NCI-H345 treated with DMSO at 0.1 percent for 48 hours (cell line): ENCODE results near the gene SLTM.
"Not testable (repeated sequence)": the region's sequence is repeated elsewhere in the genome, so short reads cannot be mapped to it uniquely, and the experiment has no call there.

Experiments used
- DNase-seq: peaks from one replicate; lab custom pipeline; 2025; ENCODE audit not compliant: unreplicated experiment; lab: John Stamatoyannopoulos, UW

The SLTM gene

DNA sequence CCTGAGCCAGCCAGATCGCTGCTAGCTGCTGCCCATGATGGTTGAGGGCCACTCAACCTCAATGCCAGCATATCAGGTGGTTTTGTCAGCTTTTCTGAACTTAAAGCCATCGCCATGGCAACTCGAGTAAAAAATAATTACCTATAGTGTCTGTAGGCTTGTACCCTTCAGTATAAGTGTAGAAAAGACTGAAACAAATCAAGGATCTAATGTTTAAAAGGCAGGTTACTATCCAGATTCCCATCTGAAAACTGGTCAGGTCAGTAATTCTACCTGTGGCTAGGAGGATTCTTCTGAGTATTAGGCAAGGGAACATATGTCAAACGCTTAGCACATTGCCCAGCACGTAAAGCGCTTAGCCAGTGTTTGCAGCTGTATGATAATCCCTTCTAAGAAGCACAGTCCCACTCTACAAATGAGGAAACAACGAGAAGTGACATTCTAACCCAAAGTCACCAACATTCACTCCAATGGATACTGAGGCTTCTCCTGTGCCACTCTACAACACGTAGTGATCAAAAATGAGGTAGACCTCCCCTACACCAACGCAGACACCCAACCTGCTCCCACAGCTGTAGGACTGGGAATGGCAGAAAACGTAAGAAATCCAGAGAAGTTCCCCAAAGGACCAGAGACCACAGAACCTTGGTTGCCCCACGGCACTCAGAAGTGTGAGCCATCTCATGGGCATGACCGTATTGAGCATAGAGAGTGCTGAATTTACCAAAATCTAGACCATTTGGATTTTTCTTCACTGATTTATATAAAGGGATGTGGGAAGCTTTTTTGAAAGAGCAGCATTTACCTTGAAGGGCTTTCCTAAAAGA, 55.3 kb downstream of the SLTM start:
- DNase-seq: no peak

DNA sequence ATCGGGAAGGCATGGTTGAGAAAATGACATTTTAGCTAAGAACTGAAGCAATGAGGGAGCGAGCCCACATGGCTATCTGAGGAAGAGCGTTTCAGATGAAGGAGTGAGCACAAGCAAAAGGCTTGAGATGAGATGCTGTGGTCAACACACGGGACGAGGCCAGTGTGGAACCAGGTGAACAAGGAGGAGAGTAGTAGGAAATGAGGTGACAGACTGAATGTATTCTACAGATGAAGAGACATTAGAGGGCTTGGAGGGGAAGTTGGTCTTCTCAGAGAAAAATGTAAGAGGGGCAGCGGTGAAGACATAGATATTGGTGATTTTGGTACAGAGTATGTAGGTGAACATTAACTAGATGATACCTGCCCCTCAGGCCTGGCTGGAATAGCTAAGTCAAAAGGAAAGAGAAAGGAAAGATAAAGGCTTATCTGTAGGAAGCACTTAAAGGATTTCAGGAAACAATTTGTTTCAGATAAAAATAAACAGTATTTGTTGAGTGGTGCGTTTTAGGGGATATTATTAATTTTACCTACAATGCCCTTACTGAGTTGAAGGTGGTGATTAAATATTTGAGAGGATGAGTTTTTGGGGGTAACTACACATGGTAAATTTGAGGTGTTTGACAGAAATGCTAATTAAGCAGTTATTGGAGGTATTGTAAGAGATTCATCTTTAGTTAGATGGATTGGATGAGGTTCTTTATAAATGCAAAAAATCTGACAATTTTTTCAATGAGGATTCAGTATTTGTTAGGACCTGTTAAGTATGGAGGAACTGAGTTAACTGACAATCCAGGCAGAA, 57.0 kb downstream of the SLTM start:
- DNase-seq: no peak

DNA sequence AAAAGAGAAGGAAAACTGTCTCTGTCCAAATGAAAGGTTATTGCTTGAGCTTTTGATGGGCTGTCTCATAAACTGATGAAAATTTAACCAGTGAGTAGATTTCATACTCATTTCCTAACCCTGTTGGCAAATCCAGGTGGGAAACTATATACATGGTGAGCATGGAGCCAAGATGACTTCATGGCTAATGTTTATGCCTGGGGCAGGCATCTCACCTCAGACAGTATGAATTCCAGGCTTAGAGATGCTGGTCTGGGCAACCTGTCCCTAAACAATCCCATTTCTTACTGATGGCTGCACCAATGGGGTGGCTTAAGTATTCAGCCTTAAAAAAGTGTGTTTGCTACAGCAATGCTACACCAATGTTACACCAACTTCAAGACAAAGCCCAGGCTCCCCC, 58.1 kb downstream of the SLTM start:
- no peak for DNase-seq

DNA sequence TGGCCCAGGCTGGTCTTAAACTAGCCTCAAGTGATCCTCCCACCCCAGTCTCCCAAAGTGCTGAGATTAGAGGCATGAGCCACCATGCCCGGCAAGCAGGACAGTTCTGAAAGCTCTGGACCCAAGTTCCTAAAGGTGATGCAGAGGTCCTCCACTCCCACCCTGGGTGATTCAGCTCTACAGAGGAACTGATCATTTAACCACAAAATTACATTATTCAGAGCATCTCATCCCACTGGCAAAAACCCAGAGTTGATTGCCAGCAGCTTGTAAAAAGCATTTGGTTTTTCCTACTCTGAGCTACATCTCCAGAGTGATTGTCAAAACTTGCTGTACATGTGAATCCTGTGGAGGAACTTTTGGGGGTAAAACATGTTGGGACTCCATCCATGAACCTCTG, 60.2 kb downstream of the SLTM start:
- no peak for DNase-seq

DNA sequence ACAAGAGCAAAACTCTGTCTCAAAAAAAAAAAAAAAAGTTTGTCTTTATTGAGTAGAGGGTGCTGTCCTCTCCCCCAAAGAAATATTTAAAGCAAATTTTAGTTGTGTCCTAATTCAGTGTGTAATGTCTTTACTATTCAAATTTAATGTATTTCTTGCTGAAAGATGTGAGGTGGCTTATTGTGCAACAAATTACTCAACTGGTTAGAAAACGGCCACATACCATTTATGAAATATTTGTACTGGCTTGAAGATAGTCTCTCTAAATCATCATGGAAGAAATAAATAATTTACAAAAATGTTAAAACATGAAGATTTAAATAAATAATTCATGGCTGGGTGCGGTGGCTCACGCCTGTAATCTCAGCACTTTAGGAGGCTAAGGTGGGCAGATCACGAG, 63.0 kb downstream of the SLTM start:
- DNase-seq: no peak

DNA sequence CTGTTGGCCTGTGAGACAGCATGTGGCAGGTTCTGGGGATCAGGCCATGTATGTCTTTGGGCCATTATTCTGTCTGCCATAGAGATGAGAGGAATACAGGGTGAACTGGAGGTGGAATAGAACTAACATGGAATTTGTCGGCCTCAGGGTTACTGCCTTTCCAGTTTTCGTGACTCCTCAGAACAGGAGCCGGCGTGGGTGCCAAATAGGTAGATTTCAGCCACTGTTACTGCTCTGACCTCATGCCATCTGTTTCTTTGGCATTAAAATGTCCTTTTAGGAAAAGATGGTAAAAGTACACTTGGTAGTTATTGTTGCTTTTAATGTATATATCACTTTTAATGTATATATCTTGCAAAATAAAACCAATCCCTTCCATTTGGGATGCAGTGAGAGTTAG, 65.6 kb downstream of the SLTM start:
- DNase-seq: no peak

DNA sequence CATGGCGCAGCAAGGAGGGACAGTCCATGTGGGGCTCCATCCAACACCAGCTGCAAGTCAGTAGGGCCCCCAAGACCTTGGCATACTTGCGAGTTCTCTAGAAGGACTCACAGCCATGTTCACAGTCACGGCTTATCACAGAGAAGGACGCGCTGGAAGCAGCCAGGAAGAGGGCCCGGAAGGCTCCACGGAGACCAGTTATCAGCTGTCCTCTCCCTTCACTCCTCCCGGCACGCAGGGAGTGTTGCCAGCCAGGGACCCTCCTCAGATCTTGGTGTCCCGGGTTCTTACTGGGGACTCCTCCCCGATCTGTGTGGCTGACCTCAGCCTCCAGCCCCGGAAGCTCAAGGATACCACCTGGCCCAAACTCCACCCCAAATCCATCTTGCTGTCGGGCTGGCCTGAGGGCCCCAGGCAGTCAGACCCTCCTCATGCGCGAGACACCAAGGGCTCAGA, 68.0 kb downstream of the SLTM start:
- no peak for DNase-seq

DNA sequence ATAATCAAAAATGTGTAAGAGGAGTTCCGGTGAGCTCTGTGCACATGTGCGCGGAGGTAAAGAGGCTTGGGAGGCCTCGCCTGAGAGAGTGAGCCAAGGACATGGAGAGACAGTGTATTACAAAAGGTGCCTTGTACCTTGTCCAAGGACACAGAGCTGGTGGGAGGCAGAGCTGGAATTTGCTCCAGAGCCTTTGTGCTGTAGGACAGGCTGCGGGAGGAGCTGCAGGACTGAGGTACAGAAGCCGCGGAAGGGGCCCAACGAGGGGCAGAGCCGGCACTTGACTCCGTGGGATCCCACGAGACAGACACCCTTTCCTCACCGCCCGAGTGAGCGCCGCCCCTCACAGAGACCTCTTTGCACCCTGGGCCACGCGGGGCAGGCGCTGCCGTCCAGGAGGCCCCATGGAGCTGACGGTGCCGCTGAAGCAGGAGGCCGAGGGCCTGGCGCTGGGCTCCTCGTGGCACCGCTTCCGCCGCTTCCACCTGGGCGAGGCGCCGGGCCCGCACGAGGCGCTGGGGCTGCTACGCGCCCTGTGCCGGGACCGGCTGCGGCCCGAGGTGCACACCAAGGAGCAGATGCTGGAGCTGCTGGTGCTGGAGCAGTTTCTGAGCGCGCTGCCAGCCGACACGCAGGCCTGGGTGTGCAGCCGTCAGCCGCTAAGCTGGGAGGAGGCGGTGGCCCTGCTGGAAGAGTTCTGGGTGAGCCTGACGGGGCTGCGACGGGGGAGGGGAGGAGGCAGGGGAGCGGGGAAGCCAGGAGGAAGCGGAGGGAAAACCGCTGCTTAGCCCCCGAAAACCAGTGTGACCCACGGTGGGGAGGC, 68.7 kb downstream of the SLTM start:
- no peak for DNase-seq

DNA sequence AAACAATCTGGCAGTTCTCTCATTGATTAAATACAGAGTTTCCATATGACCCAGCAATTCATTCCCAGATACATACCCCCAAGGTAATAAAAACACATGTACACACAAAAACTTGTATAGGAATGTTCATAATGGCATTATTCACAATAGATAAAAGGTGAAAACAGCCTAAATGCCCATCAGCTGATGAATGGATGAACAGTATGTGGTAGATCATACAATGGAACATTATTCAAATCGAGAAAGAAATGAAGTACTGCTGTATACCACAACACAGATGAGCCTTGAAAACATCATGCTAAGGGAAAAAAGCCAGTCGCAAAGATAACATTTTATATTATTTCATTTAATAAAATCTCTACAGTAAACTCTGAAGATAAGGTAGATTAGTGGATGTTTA, 71.2 kb downstream of the SLTM start:
- no peak for DNase-seq

DNA sequence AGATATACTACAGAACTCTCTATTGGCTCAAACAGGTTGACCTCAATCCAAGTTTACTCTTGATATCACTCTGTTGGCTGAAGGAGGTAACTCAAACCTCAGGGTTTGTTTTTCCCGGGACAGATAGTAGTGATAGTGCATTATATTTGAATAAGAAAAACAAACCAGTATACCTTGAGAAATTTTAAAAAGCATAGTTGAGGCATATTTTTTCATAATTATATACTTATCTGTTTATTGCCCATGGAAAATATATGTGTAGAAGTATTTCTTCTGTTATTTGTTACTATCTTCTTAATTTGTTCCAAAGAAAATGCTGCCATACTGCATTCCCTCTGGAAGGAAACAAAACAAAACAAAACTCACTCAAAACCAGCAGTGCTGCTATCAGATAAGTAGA, 76.9 kb downstream of the SLTM start:
- not testable (repeated sequence) for DNase-seq

DNA sequence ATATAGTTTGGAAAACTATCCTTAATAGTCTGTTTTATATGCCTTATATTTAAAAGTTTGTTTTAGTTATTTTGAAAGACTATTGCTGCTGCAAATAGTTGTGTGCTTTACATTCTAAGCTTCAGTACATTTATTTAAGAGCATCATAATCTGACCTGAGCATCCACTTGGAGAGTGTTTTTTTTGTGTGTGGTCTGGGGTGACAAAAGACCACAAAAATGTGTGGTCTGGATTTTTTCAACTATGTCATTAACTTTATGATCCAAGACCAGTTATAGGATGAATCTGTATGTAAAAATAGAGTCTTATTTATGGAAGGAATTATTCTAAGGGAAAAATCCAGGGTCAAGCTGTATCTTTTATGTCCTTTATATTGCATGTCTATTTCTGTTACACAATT, 77.4 kb downstream of the SLTM start:
- no peak for DNase-seq

DNA sequence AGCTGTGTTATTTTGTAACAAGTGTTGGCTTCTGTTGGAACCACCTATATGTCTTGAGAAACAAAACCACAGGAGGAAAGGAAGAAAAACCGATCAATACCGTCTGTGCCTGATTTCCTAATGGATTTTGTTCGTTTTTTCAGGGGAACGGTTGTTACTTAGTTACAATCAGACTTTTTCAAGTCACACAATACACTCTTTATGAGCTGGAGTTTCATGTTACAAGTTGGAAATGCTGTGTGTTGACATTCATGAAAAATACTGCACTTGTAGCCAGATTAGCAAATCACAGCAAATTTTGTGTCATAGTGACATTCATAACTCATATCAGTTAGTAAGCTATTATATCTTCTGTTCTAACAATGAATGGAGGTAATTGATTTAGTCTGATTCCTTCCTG, 78.9 kb downstream of the SLTM start:
- no peak for DNase-seq

DNA sequence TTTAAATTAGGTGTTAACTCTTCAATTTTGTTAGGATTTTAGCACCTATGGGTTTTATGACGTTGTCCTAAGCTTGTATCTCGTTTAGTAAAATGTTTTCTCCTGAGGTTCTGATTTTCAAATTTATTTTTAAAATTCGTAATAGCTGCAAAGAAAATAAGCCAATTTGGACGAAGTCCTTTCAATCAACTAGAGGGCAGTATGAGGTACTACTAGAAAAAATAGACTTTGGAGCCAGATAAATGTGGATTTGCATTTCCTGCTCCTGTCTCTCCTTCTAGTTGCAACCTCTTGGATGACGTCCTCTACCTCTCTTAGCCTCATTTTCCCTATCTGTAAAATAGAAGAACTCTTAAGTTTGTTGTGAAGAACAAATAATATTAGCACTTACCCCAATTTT, 81.1 kb downstream of the SLTM start:
- DNase-seq: no peak

DNA sequence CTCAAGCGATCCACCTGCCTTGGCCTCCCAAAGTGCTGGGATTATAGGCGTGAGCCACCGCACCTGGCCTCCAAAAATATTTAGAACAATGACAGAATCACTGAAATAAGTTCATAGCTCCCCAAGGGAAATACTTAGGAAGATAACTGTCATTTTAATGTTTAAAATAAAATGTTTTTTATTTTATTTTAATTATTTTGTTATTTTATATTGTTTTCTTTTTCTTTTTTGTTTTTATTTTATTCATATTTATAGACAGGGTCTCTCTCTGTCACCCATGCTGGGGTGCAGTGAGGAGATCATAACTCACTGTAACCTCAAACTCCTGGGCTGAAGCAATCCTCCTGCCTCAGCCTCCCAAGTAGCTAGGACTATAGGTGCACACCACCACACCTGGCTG, 82.3 kb downstream of the SLTM start:
- not testable (repeated sequence) for DNase-seq

DNA sequence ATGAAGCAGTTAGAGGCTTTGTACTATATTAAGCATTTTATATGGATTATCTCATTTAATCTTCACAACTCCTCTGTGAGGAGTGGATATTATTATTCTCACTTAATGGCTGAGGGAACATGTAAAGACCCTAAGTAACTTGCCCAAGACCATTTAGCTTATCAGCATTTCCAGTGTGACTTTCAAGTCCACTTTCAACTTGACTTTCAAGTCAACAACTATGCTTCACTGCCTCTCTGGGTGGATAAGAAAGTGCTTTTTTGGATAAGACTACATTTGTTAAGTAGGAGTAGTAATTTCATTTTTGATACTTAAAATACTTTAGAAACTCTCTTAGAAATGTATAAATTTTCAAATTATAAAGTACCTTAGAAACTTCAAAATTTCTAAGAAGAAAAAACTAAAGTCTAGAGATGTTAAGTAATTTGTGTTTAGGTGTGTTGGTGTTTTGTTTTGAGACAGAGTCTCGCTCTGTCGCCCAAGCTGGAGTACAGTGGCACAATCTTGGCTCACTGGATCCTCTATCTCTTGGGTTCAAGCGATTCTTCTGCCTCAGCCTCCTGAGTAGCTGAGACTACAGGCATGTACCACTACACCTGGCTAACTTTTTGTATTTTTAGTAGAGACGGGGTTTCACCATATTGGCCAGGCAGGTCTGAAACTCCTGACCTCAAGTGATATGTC, 90.6 kb downstream of the SLTM start:
- DNase-seq: no peak

DNA sequence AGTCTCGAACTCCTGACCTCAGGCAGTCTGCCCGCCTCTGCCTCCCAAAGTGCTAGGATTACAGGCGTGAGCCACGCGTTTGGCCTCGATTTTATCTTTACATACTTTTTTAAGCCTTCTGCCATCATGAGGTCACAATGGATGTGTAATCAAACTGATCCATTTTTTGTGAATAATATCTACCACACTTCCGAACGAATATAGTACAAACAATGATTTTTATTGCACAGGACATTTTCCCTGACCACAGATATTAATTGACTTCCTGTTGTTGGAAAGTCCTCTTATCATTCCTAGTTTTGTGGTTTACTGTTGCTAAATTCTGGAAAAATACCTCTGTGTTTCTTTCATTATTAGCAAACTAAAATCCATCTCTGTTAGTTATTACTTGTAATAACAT, 93.4 kb downstream of the SLTM start:
- no peak for DNase-seq

DNA sequence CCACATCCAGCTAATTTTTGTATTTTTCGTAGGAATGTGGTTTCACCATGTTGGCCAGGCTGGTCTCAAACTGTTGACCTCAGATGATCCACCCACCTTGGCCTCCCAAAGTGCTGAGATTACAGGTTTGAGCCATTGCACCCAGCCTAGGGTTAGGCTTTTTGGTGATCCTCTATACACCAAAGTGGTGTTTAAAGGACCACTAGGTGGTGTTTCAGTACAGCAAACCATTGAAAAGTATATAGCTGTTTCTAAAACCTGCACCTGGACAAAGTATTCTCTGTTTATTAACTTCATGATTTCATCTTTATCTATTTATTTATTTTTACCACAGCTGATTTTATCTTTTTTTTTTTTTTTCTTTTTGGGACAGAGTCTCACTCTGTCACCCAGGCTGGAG, 94.0 kb downstream of the SLTM start:
- no peak for DNase-seq

DNA sequence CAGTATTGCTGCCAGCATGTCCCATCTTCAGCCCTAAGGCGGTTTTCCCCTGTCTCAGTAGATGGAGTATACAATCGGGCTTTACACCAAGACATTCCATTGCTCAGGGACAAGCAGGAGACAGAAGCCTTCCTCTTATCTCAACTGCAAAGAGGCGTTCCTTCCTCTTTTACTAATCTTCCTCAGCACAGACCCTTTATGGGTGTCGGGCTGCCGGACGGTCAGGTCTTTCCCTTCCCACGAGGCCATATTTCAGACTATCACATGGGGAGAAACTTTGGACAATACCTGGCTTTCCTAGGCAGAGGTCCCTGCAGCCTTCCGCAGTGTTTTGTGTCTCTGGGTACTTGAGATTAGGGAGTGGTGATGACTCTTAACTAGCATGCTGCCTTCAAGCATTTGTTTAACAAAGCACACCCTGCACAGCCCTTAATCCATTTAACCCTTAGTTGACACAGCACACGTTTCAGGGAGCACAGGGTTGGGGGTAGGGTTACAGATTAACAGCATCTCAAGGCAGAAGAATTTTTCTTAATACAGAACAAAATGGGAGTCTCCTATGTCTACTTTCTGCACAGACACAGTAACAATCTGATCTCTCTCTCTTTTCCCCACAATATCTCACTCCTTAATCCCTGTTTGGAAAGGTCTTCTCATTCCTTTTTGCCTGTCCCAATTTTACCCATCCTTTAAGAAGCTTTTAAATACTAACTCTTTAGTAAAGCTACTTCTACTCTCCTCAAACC, 99.6 kb downstream of the SLTM start:
- not testable (repeated sequence) for DNase-seq

DNA sequence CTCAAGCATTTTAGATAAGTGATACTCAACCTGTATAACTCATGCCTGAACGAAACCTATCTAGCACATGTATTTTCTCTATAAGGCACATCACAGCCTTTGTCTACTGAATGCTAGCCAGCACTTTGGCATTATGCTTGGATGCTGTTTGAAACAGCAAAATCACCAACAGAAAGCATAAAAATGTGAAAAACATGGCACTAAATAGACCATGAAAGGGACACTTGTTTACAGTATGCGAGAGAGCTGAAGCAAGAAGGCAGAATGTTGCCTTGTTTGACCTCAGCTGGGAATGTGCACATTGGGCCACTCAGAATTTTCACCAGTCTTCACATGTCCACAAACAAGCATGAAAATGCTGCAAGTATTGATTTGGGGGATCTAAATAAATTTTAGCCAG, 102.9 kb downstream of the SLTM start:
- DNase-seq: no peak
